Measurements from ENCODE around the gene KNL1. TPM values are rescaled to one million over a fixed set of nuclear protein-coding genes. Genes with fewer than 3 reads are reported as not detected.
A peak's percentile ranks its signal among the peaks of the same experiment; 100 is the strongest.

KNL1 gene
- total and polyA plus RNA-seq, 4 donors: 1.5 to 38.5 (median 2.9) TPM

DNA sequence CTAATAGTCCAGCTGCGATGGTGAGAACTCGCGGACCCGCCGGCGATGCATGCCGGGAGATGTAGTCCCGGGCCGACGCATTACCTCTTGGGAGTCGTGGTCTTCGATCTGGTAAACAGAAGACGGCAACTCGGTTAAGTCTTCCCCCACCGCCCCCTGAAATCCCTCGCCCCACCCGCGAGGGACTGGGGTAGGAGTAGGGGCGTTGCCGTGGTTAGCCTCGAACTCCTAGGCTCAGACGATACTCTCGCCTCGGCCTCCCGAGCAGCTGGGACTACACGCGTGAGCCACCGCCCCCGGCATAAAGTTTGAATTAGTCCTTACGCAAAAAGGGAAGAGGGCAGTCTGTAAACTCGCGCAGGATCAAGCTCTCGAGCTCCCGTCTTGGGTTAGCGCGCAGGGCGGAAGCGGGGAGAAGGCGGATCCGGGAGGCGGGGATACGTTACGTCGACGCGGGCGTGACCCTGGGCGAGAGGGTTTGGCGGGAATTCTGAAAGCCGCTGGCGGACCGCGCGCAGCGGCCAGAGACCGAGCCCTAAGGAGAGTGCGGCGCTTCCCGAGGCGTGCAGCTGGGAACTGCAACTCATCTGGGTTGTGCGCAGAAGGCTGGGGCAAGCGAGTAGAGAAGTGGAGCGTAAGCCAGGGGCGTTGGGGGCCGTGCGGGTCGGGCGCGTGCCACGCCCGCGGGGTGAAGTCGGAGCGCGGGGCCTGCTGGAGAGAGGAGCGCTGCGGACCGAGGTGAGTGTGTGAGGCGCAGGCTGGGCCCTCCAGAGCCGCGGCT lies 100.8 kb downstream of the KNL1 start, which contains the start of gene RAD51:
Gene RAD51 (plus strand): TSS at position 487 of the 781 bp plus-strand sequence. CDS start 3,585 bp downstream, outside the sequence.
- H3K4me1 ChIP-seq (ENCODE audit: control insufficient read depth in 4 of 4, insufficient read depth in 4 of 4, low read length in 3 of 4): peaks cover 8 to 18% (median 14%) of the 10 kb centered on the region in 4 donors
- H3K4me3 ChIP-seq (ENCODE audit: low read depth in 1 of 3, low read length in 3 of 3): peak within 1 kb of the TSS; percentile 76 to 95 (median 92)
- H3K9ac ChIP-seq (ENCODE audit: low read depth in 1 of 2, low read length in 2 of 2): peak within 1 kb of the TSS; percentile 77 to 97
- TF ChIP-seq FOXA1 (IDR thresholded peaks at IDR 0.05) (no peak), JUND (IDR thresholded peaks at IDR 0.05) (no peak), RXRA (IDR thresholded peaks at IDR 0.05) (peak; percentile 34 to 50), YY1 (IDR thresholded peaks at IDR 0.05) (peak; percentile 78), GABPA (IDR thresholded peaks at IDR 0.05 in 1 of 2, conservative IDR thresholded peaks at IDR 0.05 in 1 of 2) (peak; percentile 40 to 87), EGR1 (IDR thresholded peaks at IDR 0.05; ENCODE audit: low read depth in 2 of 2) (peak in 1 of 2 donors; percentile 65), RAD21 (IDR thresholded peaks at IDR 0.05) (peak in 1 of 2 donors; percentile 22), HNF4G (IDR thresholded peaks at IDR 0.05) (no peak), SP1 (IDR thresholded peaks at IDR 0.05) (peak; percentile 55), NR2F2 (IDR thresholded peaks at IDR 0.05) (peak; percentile 64), FOXA2 (IDR thresholded peaks at IDR 0.05) (no peak), REST (IDR thresholded peaks at IDR 0.05) (no peak), HNF4A (conservative IDR thresholded peaks at IDR 0.05) (no peak), TAF1 (conservative IDR thresholded peaks at IDR 0.05) (no peak)
- TF ChIP-seq, protein P1, sequence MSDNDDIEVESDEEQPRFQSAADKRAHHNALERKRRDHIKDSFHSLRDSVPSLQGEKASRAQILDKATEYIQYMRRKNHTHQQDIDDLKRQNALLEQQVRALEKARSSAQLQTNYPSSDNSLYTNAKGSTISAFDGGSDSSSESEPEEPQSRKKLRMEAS (IDR thresholded peaks at IDR 0.05): peak; percentile 64
- TF ChIP-seq, protein P2, sequence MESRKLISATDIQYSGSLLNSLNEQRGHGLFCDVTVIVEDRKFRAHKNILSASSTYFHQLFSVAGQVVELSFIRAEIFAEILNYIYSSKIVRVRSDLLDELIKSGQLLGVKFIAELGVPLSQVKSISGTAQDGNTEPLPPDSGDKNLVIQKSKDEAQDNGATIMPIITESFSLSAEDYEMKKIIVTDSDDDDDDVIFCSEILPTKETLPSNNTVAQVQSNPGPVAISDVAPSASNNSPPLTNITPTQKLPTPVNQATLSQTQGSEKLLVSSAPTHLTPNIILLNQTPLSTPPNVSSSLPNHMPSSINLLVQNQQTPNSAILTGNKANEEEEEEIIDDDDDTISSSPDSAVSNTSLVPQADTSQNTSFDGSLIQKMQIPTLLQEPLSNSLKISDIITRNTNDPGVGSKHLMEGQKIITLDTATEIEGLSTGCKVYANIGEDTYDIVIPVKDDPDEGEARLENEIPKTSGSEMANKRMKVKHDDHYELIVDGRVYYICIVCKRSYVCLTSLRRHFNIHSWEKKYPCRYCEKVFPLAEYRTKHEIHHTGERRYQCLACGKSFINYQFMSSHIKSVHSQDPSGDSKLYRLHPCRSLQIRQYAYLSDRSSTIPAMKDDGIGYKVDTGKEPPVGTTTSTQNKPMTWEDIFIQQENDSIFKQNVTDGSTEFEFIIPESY (IDR thresholded peaks at IDR 0.05): peak; percentile 91
- TF ChIP-seq, protein P3, sequence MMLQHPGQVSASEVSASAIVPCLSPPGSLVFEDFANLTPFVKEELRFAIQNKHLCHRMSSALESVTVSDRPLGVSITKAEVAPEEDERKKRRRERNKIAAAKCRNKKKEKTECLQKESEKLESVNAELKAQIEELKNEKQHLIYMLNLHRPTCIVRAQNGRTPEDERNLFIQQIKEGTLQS (IDR thresholded peaks at IDR 0.05): no peak
- TF ChIP-seq, protein P4, sequence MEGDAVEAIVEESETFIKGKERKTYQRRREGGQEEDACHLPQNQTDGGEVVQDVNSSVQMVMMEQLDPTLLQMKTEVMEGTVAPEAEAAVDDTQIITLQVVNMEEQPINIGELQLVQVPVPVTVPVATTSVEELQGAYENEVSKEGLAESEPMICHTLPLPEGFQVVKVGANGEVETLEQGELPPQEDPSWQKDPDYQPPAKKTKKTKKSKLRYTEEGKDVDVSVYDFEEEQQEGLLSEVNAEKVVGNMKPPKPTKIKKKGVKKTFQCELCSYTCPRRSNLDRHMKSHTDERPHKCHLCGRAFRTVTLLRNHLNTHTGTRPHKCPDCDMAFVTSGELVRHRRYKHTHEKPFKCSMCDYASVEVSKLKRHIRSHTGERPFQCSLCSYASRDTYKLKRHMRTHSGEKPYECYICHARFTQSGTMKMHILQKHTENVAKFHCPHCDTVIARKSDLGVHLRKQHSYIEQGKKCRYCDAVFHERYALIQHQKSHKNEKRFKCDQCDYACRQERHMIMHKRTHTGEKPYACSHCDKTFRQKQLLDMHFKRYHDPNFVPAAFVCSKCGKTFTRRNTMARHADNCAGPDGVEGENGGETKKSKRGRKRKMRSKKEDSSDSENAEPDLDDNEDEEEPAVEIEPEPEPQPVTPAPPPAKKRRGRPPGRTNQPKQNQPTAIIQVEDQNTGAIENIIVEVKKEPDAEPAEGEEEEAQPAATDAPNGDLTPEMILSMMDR (IDR thresholded peaks at IDR 0.05; ENCODE audit: low read depth, low read length, missing input control): no peak
- WGBS: under 1% methylated on average over 81 of the region's 81 CpGs
- peak within 1 kb of the TSS; percentile 98 to 99 for H3K27ac ChIP-seq (ENCODE audit: low read depth in 1 of 2, low read length in 2 of 2)
- no peaks in the 10 kb centered on the region for H3K9me3 ChIP-seq (ENCODE audit: control insufficient read depth in 4 of 4, low read length in 3 of 4)
- H3K36me3 ChIP-seq (ENCODE audit: control insufficient read depth in 4 of 4, insufficient read depth in 3 of 4, low read depth in 1 of 4, low read length in 3 of 4): peaks cover 0 to 6% (median under 1%) of the 10 kb centered on the region in 4 donors
- no peaks in the 10 kb centered on the region for H3K27me3 ChIP-seq (ENCODE audit: control insufficient read depth in 4 of 4, insufficient read depth in 4 of 4, low read length in 3 of 4)
- peak; percentile 90 for DNase-seq (ENCODE audit: low spot score)
